ENCODE results near the gene S1PR5.
"Not testable (repeated sequence)": the region's sequence is repeated elsewhere in the genome, so short reads cannot be mapped to it uniquely, and the experiment has no call there.

Gene S1PR5

DNA sequence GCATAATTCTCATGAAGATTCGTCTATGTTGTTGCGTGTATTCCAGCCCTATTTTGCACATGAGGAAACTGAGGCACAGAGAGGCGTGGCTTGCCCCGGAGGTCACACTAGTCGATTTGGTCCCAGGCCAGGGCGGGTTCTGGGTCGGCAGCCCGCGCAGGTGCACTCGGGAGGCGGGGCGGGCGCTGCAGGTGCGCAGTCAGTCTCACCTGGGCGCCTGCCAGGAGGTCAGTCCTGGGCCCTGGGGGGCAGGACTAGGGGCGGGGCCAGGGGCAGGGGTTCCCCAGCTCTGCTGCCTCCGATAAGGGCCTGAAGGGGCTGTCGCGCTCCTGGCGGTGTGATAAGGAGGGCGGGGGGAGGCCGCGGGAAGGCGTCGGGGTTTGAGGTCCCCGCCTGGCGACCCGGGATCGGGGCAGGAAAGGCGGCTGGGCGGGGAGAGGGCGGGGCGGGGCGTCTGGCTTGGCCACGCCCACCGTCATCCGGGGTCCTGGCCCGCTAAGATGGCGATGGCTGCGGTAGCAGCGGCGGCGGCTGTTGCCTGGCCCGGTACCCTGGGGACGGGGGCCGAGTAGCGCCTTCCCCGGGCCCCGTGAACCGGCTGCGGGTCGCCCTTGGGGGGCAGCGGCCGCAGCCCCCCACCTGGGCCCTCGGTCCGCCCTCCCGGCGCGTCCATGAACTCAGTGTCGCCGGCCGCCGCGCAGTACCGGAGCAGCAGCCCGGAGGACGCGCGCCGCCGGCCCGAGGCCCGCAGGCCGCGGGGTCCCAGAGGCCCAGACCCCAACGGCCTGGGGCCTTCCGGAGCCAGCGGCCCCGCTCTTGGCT lies 26.4 kb upstream of the S1PR5 start, which contains the start of gene ATG4D:
TSS of gene ATG4D (plus strand) at position 485 of the 822 bp plus-strand sequence. CDS start at position 672, 187 bp downstream.
- Mint-ChIP-seq H3K27ac (peak within 1 kb of the TSS; percentile 35 to 76 (median 68)), H3K4me3 (peak within 1 kb of the TSS; percentile 90 to 95 (median 94)), H3K4me1 (peaks cover 5% of the 10 kb centered on the region), H3K9me3 (no peaks in the 10 kb centered on the region), H3K27me3 (ENCODE audit: low read depth) (no peaks in the 10 kb centered on the region), H3K36me3 (ENCODE audit: low read depth) (peaks cover 9% of the 10 kb centered on the region)
- TF ChIP-seq, protein P1, sequence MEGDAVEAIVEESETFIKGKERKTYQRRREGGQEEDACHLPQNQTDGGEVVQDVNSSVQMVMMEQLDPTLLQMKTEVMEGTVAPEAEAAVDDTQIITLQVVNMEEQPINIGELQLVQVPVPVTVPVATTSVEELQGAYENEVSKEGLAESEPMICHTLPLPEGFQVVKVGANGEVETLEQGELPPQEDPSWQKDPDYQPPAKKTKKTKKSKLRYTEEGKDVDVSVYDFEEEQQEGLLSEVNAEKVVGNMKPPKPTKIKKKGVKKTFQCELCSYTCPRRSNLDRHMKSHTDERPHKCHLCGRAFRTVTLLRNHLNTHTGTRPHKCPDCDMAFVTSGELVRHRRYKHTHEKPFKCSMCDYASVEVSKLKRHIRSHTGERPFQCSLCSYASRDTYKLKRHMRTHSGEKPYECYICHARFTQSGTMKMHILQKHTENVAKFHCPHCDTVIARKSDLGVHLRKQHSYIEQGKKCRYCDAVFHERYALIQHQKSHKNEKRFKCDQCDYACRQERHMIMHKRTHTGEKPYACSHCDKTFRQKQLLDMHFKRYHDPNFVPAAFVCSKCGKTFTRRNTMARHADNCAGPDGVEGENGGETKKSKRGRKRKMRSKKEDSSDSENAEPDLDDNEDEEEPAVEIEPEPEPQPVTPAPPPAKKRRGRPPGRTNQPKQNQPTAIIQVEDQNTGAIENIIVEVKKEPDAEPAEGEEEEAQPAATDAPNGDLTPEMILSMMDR (IDR thresholded peaks at IDR 0.05; ENCODE audit: unreplicated experiment in 3 of 3), result no peak

- Mint-ChIP-seq H3K36me3 (ENCODE audit: low read depth) (peaks cover 3% of the 10 kb centered on the region), H3K4me1 (peaks cover 5% of the 10 kb centered on the region), H3K4me3 (peak overlapping the region; percentile 73 to 89 (median 88)), H3K27ac (peak overlapping the region; percentile 35 to 68 (median 50)), H3K9me3 (no peaks in the 10 kb centered on the region), H3K27me3 (ENCODE audit: low read depth) (no peaks in the 10 kb centered on the region)
- TF ChIP-seq, protein P1 (IDR thresholded peaks at IDR 0.05; ENCODE audit: unreplicated experiment in 3 of 3), result no peak
These were observed 25.8 kb upstream of the S1PR5 start for GRCh38 chr19:10543059-10543419.

DNA sequence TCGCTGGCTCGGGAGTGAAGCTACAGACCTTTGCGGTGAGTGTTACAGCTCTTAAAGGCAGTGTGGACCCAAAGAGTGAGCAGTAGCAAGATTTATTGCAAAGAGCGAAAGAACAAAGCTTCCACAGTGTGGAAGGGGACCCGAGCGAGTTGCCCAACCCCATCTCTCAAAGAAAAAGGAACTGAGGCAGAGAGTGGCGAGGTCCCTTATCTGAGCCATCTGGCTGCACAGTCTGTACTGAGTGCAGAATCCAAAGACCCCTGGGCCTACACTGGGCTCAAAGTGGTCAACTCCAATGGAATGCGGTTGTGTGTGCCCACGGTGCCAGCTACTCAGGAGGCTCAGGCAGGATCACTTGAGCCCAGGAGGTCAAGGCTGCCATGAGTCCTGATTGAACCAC lies 21.8 kb upstream of the S1PR5 start:
- H3K4me3 Mint-ChIP-seq, result peak overlapping the region in 1 of 3 experiments; percentile 14
- H3K36me3 Mint-ChIP-seq (ENCODE audit: low read depth); H3K27me3 Mint-ChIP-seq (ENCODE audit: low read depth); H3K4me1 Mint-ChIP-seq; H3K27ac Mint-ChIP-seq; H3K9me3 Mint-ChIP-seq: not testable (repeated sequence)

GRCh38 chr19:10538204-10538983 lies 21.1 kb upstream of the S1PR5 start:
- Mint-ChIP-seq H3K36me3 (ENCODE audit: low read depth) (no peaks in the 10 kb centered on the region), H3K4me1 (peaks cover 5% of the 10 kb centered on the region), H3K9me3 (no peaks in the 10 kb centered on the region), H3K27me3 (ENCODE audit: low read depth) (no peaks in the 10 kb centered on the region), H3K27ac (no peak overlapping the region), H3K4me3 (peak overlapping the region in 1 of 3 experiments; percentile 14)
- TF ChIP-seq, protein P1 (IDR thresholded peaks at IDR 0.05; ENCODE audit: unreplicated experiment in 3 of 3), result no peak

DNA sequence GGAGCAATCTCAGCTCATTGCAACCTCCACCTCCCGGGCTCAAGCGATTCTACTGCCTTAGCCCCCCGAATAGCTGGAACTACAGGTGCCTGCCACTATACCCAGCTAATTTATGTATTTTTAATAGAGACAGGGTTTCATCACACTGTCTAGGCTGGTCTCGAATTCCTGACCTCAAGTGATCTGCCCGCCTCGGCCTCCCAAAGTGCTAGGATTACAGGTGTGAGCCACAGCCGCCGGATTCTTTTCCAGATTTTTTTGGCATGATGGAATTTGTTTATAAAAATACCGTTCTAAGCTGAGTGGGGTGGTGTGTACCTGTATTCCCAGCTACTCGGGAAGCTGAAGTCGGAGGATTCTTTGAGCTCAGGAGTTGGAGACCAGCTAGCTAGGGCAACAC lies 20.4 kb upstream of the S1PR5 start:
- no peaks in the 10 kb centered on the region for H3K36me3 Mint-ChIP-seq (ENCODE audit: low read depth)
- peaks cover 6% of the 10 kb centered on the region for H3K4me1 Mint-ChIP-seq
- no peak overlapping the region for H3K27ac Mint-ChIP-seq
- no peaks in the 10 kb centered on the region for H3K27me3 Mint-ChIP-seq (ENCODE audit: low read depth)
- no peaks in the 10 kb centered on the region for H3K9me3 Mint-ChIP-seq
- TF ChIP-seq, protein P1 (IDR thresholded peaks at IDR 0.05; ENCODE audit: unreplicated experiment in 3 of 3), result no peak
- H3K4me3 Mint-ChIP-seq, result no peak overlapping the region

DNA sequence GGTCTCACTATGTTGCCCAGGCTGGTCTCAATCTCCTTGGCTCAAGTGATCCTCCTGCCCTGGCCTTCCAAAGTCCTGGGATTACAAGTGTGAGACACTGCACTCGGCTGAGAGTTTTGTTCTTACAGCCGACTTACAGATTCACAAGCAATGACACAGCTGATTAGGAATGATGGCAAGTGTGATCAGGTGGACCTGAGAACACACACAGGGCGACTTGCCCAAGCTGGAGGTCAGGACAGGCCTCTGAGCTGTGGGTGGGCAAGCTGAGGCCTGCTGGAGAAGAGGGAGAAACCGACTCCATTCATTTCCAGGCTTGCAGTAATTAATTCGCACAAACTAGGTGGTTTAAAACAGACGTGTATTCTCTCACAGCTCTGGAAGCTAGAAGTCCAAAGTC lies 18.4 kb upstream of the S1PR5 start:
- Mint-ChIP-seq H3K4me3 (no peak overlapping the region), H3K27ac (no peak overlapping the region), H3K27me3 (ENCODE audit: low read depth) (no peaks in the 10 kb centered on the region), H3K9me3 (peaks cover 3% of the 10 kb centered on the region), H3K36me3 (ENCODE audit: low read depth) (no peaks in the 10 kb centered on the region), H3K4me1 (peaks cover 6% of the 10 kb centered on the region)
- TF ChIP-seq, protein P1 (IDR thresholded peaks at IDR 0.05; ENCODE audit: unreplicated experiment in 3 of 3), result no peak
